ENCODE data around the gene TPM1.
"Not testable (repeated sequence)": the region's sequence is repeated elsewhere in the genome, so short reads cannot be mapped to it uniquely, and the experiment has no call there.

Gene TPM1

GRCh38 chr15:63075984-63076713 is 33.6 kb downstream of the TPM1 start:
- DNase-seq = no peak

GRCh38 chr15:63076714-63077046 is 34.1 kb downstream of the TPM1 start:
- DNase-seq = no peak

GRCh38 chr15:63077952-63078351 is 35.4 kb downstream of the TPM1 start:
- DNase-seq = no peak

- DNase-seq = no peak
Observed at GRCh38 chr15:63079947-63080626, 37.5 kb downstream of the TPM1 start.

- no peak for DNase-seq
Observed at GRCh38 chr15:63080634-63081250, 38.2 kb downstream of the TPM1 start.

GRCh38 chr15:63082366-63082765 is 39.8 kb downstream of the TPM1 start:
- DNase-seq = no peak

- DNase-seq = no peak
Observed at GRCh38 chr15:63083044-63083443, 40.5 kb downstream of the TPM1 start.

- DNase-seq = no peak
Observed at GRCh38 chr15:63083541-63083940, 41.0 kb downstream of the TPM1 start.

- no peak for DNase-seq
Observed at GRCh38 chr15:63084806-63085205, 42.3 kb downstream of the TPM1 start.

- no peak for DNase-seq
Observed at GRCh38 chr15:63085289-63085688, 42.7 kb downstream of the TPM1 start.

GRCh38 chr15:63086271-63086670 is 43.7 kb downstream of the TPM1 start:
- DNase-seq = no peak

GRCh38 chr15:63086947-63087346 is 44.4 kb downstream of the TPM1 start:
- no peak for DNase-seq

- DNase-seq = peak; percentile 7
Observed at GRCh38 chr15:63088533-63089245, 46.1 kb downstream of the TPM1 start.

GRCh38 chr15:63089260-63090043 is 46.9 kb downstream of the TPM1 start:
- peak; percentile 21 for DNase-seq

GRCh38 chr15:63090472-63090871 is 47.9 kb downstream of the TPM1 start:
- DNase-seq = no peak

GRCh38 chr15:63090887-63091286 is 48.3 kb downstream of the TPM1 start:
- no peak for DNase-seq

GRCh38 chr15:63091679-63092446 is 49.3 kb downstream of the TPM1 start:
- no peak for DNase-seq

- peak; percentile 54 for DNase-seq
Observed at GRCh38 chr15:63093486-63094205, 51.1 kb downstream of the TPM1 start.

- DNase-seq = no peak
Observed at GRCh38 chr15:63094495-63094931, 52.0 kb downstream of the TPM1 start.

- DNase-seq = no peak
Observed at GRCh38 chr15:63096178-63096577, 53.6 kb downstream of the TPM1 start.

- not testable (repeated sequence) for DNase-seq
Observed at GRCh38 chr15:63098901-63099300, 56.4 kb downstream of the TPM1 start.
